CD4-positive, alpha-beta T cell treated with Interleukin-15 for 4 hours (primary cell): ENCODE measurements around the gene PRR11.
A peak's percentile ranks its signal among the peaks of the same experiment; 100 is the strongest.
"Not testable (repeated sequence)": the region's sequence is repeated elsewhere in the genome, so short reads cannot be mapped to it uniquely, and the experiment has no call there.

ENCODE experiments used
- DNase-seq: peaks from one replicate; pipeline ENCODE4 v3.0.0-alpha.2; 2020; ENCODE audit warnings: low spot score

The PRR11 gene

GRCh38 chr17:59151591-59151990 is 4.0 kb upstream of the PRR11 start:
- DNase-seq, result no peak

- no peak for DNase-seq
Observed at GRCh38 chr17:59152925-59153324, 2.6 kb upstream of the PRR11 start.

DNA sequence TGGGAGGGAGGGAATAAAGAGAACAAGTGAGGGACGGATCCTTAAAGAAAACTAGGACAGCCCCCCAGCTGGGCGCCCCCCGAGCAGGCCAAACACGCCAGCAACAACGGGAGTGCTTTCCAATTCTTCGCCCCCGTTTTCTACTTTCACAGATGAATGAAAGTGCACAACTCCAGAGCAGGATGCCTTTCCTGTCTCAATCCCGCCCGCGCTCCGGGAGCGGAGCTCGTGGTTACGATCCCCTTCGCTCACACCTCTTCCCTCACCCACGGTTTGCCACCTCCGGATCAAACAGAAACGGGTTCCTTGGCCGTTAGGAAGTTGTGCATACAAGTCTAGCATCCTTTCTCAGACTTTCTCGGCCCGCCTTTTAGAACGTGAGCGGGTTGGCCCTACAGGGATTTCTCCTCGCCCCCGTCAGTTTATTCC is 1.2 kb upstream of the PRR11 start:
- peak; percentile 24 for DNase-seq

DNA sequence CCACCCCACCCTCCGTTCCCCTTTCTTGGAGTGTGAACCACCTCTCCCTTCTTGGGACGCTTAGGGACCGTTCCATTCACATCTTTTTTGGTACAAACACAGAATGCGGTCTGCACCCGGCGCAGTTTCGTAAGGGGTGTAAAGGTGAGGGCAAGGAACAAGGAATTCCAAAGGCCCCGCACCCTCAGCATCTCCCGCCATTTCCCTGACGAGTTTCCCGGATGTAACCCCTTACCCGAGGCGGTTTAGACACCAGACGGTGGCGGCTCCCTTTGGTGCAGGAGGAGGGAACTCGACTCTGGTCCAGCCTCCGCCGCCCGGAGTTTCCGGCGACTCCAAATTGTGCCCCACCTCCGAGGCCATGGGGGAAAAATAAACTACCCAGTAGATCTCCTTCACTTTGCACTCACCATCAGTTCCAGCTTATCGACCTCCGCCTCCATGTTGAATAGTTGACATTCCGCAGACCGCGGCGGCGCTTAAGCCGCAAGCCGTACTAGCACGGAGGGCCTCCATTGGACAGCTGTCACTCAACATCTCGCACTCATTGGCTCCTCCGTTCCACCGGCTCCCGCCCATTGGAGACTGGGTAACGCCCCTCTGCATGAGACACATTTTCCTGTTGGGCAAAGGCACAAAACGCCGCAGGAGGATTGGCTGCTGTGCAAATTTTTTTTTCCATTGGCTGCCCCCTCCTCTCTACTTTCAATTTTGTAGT is 666 bp upstream of the PRR11 start, which contains the start of gene SKA2:
Gene SKA2 (minus strand): TSS at position 466 of the 718 bp plus-strand sequence. CDS start 23 bp downstream, at position 443.
- DNase-seq, result no peak

GRCh38 chr17:59160157-59161025 is 4.8 kb downstream of the PRR11 start:
- no peak for DNase-seq

DNA sequence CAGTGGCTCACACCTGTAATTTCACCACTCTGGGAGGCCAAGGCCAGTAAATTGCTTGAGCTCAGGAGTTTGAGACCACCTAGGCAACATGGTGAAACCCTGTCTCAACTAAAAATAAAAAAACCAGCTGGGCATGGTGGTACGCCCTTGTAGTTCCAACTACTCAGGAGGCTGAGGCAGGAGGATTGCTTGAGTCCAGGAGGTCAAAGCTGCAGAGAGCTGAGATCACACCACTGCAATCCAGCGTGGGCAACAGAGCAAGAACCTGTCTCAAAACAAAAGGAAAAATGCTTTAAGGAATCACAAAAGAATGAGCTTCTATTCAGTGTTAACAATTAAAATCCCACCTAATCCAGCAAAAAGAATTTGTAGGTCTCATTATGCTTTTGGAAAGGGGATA is 5.9 kb downstream of the PRR11 start:
- no peak for DNase-seq

DNA sequence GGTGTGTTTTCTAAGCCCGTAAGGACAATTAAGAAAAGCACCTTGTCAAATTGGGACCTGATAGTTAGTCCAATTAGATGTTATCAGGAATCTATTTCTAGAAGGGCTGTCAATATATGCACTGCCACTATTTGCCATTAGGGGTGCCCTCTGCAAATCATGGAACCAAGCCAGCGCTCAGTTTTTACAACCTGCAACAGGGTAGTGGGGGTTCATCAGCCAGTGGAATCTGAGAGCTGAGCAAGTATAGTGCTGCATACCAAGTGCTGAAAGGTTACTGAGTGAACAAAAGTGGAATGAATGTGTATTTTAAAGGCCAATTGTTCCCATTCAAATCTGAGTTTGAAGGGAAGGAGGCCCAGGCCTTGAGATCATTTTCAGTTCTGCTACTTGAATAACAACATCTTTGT is 10.4 kb downstream of the PRR11 start:
- DNase-seq, result peak; percentile 57

GRCh38 chr17:59167571-59168001 is 12.0 kb downstream of the PRR11 start:
- DNase-seq, result no peak

DNA sequence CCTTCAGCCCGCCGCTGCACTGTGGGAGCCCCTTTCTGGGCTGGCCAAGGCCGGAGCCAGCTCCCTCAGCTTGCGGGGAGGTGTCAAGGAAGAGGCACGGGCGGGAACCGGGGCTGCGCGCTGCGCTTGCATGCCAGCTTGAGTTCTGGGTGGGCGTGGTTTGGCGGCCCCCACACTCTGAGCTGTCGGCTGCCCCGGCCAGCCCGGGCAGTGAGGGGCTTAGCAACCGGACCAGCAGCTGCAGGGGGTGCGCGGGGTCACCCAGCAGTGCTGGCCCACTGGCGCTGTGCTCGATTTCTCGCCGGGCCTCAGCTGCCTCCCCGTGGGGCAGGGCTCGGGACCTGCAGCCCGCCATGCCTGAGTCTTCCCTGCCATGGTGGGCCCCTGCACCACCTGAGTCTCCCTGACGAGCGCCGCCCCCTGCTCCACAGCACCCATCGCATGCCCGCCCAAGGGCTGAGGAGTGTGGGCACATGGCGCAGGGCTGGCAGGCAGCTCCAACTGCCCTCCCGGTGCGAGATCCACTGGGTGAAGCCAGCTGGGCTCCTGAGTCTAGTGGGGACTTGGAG is 17.0 kb downstream of the PRR11 start:
- DNase-seq, result no peak

- no peak for DNase-seq
Observed at GRCh38 chr17:59174671-59175070, 19.1 kb downstream of the PRR11 start.

- DNase-seq, result no peak
Observed at GRCh38 chr17:59175076-59175475, 19.5 kb downstream of the PRR11 start.

- DNase-seq, result no peak
Observed at GRCh38 chr17:59178266-59178985, 22.9 kb downstream of the PRR11 start.

DNA sequence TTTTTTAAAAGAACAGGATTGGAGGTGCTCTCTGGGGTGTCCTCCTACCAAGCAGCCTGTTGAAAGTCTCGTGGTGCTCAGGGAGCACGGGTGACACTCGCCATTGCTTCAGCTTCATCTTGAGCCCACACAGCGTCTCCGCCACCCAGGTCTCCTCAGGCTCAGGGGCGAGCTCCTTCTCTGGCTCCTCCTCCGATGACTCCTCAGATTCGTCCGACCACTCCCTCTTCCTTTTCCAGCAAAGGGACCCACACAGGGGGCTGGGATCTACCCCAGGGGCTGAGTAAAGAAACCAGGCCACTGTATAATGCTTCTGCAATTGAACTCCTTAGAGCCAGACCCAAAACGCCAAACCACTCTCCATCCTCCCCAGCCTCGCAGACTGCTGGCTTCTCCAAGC is 24.1 kb downstream of the PRR11 start:
- not testable (repeated sequence) for DNase-seq

GRCh38 chr17:59180626-59181025 is 25.1 kb downstream of the PRR11 start:
- no peak for DNase-seq

DNA sequence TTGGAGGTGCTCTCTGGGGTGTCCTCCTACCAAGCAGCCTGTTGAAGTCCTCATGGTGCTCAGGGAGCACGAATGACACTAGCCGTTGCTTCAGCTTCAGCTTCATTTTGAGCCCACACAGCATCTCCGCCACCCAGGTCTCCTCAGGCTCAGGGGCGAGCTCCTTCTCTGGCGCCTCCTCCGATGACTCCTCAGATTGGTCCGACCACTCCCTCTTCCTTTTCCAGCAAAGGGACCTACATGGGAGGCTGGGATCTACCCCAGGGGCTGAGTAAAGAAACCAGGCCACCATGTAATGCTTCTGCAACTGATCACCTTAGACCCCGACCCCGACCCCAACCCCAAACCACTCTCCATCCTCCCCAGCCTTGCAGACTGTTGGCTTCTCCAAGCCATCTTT is 25.9 kb downstream of the PRR11 start:
- no peak for DNase-seq

GRCh38 chr17:59185997-59186396 is 30.5 kb downstream of the PRR11 start:
- no peak for DNase-seq

GRCh38 chr17:59186850-59187249 is 31.3 kb downstream of the PRR11 start:
- DNase-seq, result no peak

- DNase-seq, result no peak
Observed at GRCh38 chr17:59190806-59191205, 35.3 kb downstream of the PRR11 start.

DNA sequence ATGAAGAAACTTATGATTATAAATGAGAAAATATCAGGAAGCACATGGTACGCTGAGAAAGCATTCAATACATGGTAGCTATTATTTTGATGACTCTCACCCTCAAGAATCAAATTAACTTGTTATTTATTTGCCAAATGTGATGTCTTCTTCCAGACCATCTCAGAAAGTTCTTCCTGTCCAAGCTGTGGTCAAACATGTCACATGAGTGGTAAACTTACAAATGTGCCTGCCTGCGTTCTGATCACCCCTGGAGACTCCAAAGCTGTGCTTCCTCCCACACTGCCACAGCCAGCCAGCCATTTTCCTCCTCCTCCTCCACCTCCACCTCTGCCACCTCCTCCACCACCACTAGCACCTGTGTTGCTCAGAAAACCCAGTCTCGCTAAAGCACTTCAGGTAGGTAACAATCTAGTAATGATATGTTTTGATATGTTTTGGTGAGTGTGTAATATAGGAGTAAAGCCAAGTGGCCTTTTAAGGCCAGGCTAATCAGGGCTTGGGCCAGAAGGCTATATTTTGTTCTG is 37.9 kb downstream of the PRR11 start:
- no peak for DNase-seq

- DNase-seq, result no peak
Observed at GRCh38 chr17:59199398-59199797, 43.9 kb downstream of the PRR11 start.

DNA sequence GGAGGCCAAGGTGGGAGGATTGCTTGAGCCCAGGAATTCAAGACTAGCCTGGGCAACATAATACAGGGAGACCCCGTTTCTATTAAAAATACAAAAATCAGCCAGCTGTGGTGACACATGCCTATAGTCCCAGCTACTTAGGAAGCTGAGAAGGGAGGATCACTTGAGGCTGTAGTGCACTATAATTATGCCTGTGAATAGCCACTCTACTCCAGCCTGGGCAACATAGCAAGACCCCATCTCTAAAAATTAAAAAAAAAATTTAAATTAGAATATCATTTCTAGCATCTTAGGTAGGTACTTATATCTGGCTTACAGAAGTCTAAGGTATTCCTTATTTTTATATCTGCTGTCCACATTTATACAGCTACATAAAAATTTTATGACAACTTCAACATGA is 46.8 kb downstream of the PRR11 start:
- DNase-seq, result no peak

DNA sequence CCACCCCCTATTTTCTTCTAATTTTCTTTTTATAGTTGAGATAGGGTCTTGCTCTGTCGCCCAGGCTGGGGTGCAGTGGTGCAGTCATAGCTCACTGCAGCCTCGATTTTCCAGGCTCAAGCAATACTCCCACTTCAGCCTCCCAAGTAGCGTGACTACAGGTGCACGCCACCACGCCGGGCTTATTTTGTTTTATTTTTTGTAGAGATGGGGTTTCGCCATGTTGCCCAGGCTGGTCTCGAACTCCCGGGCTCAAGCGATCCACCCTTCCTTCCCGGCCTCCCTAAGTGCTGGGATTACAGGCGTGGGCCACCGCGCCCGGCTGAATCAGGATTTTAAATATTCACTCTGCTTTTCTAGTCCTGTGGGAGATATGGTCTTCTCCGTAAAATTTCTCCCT is 63.8 kb downstream of the PRR11 start:
- DNase-seq, result no peak
